H1 (cell line): ENCODE measurements around the gene MB. TPM values are rescaled to one million over a fixed set of nuclear protein-coding genes. Genes with fewer than 3 reads are reported as not detected.

Experiments used
- CTCF ChIA-PET: fragments of 300-600 bp; sonication (Branson Sonifier 250); formaldehyde crosslinking; loops from one replicate; lab custom pipeline; 2021; ENCODE audit not compliant: partially characterized antibody; lab: Charles Lee
- POLR2A ChIA-PET: fragments of 300-600 bp; sonication (Branson Sonifier 250); formaldehyde crosslinking; loops from one replicate; lab custom pipeline; 2021; ENCODE audit warnings: inconsistent platforms; ENCODE audit not compliant: partially characterized antibody; lab: Charles Lee
- DNase-seq, 2 experiments: peaks; one replicate each; pipeline versions ENCODE4 v3.0.0 to v3.0.0-alpha.2; 2010 to 2022; ENCODE audit warnings: low spot score in 2 of 2, low read depth in 1 of 2, mixed read lengths in 1 of 2
- FAIRE-seq: peaks from 2 replicates; lab custom pipeline; 2011; peaks lifted over from hg19 to GRCh38; lab: Jason Lieb, UNC
- H2AFZ ChIP-seq: 2 replicates; pipeline ENCODE4 v1.8.1; 2012; ENCODE audit warnings: low read length, inconsistent platforms
- H2AK5ac ChIP-seq: 2 replicates; pipeline ENCODE4 v1.6.1; 2013; ENCODE audit warnings: low read depth, low read length
- H2BK120ac ChIP-seq: replicated peaks from 2 replicates; pipeline ENCODE3; 2013; ENCODE audit warnings: low read depth, low read length, inconsistent platforms
- H2BK12ac ChIP-seq: 2 replicates; pipeline ENCODE4 v1.6.1; 2013; ENCODE audit warnings: low read depth, low read length
- H2BK15ac ChIP-seq: 2 replicates; pipeline ENCODE4 v1.6.1; 2013; ENCODE audit warnings: low read length
- H2BK20ac ChIP-seq: 2 replicates; pipeline ENCODE4 v1.6.1; 2013; ENCODE audit warnings: low read length
- H2BK5ac ChIP-seq: 2 replicates; pipeline ENCODE4 v1.6.1; 2013; ENCODE audit warnings: low read depth, low read length
- H3K14ac ChIP-seq: 2 replicates; pipeline ENCODE4 v1.6.1; 2013; ENCODE audit warnings: inconsistent platforms; ENCODE audit not compliant: insufficient read length
- H3K18ac ChIP-seq: 2 replicates; pipeline ENCODE4 v1.6.1; 2013; ENCODE audit warnings: low read length; ENCODE audit errors: extremely low read depth
- H3K23ac ChIP-seq: 2 replicates; pipeline ENCODE4 v1.6.1; 2013; ENCODE audit warnings: inconsistent platforms; ENCODE audit not compliant: insufficient read length
- H3K23me2 ChIP-seq: 2 replicates; pipeline ENCODE4 v1.6.1; 2013; ENCODE audit warnings: low read depth, low read length
- H3K27ac ChIP-seq: 2 replicates; pipeline ENCODE4 v1.6.1; 2011; ENCODE audit warnings: low read depth, low read length, inconsistent platforms
- H3K27me3 ChIP-seq, 4 experiments: replicated peaks in 1 of 4; 1 replicate in 1 of 4; 2 replicates in 3 of 4; pipeline versions ENCODE4 v1.6.1 to v1.8.1; 2011 to 2013; ENCODE audit warnings: low read length in 3 of 4, mild to moderate bottlenecking in 3 of 4, inconsistent platforms in 2 of 4, mixed read lengths in 2 of 4, moderate library complexity in 1 of 4; ENCODE audit not compliant: control insufficient read depth in 3 of 4, insufficient read depth in 3 of 4; ENCODE audit errors: extremely low read depth in 1 of 4
- H3K36me3 ChIP-seq, 4 experiments: 2 replicates each; pipeline versions ENCODE4 v1.6.1 to v1.8.1; 2011 to 2013; ENCODE audit warnings: mild to moderate bottlenecking in 4 of 4, low read length in 3 of 4, moderate library complexity in 2 of 4, control low read depth in 1 of 4, inconsistent platforms in 1 of 4; ENCODE audit not compliant: insufficient read depth in 4 of 4, control insufficient read depth in 2 of 4
- H3K4ac ChIP-seq: replicated peaks from 2 replicates; pipeline ENCODE3; 2013; ENCODE audit warnings: low read length, low read depth, mixed read lengths, inconsistent platforms; ENCODE audit not compliant: insufficient read length
- H3K4me1 ChIP-seq, 4 experiments: replicated peaks in 1 of 4; 1 replicate in 1 of 4; 2 replicates in 3 of 4; pipeline versions ENCODE4 v1.6.1 to v1.8.1; 2011 to 2013; ENCODE audit warnings: low read length in 3 of 4, inconsistent platforms in 2 of 4, mixed read lengths in 1 of 4; ENCODE audit not compliant: insufficient read depth in 4 of 4, control insufficient read depth in 3 of 4
- H3K4me2 ChIP-seq, 2 experiments: 2 replicates each; pipeline versions ENCODE4 v1.6.1 to v1.8.1; 2011 to 2013; ENCODE audit warnings: low read depth in 2 of 2, low read length in 2 of 2, control low read depth in 1 of 2, inconsistent platforms in 1 of 2, mild to moderate bottlenecking in 1 of 2; ENCODE audit not compliant: insufficient read depth in 1 of 2
- H3K4me3 ChIP-seq, 4 experiments: fragments of 200-600, 300-600 bp in 1 of 4; sonication (generic), shearing (Covaris generic), sonication (Bioruptor Twin) in 1 of 4; 2 replicates each; pipeline versions ENCODE4 v1.5.1 to v1.8.1; 2011 to 2016; ENCODE audit warnings: low read length in 4 of 4, low read depth in 3 of 4, control low read depth in 2 of 4, inconsistent platforms in 2 of 4, mild to moderate bottlenecking in 2 of 4, mixed read lengths in 1 of 4, moderate library complexity in 1 of 4; ENCODE audit not compliant: insufficient read depth in 2 of 4; ENCODE audit errors: extremely low read depth in 1 of 4
- H3K56ac ChIP-seq: replicated peaks from 2 replicates; pipeline ENCODE3; 2013; ENCODE audit warnings: low read depth, mild to moderate bottlenecking, mixed read lengths, low read length, inconsistent platforms; ENCODE audit not compliant: insufficient read length
- H3K79me1 ChIP-seq: 2 replicates; pipeline ENCODE4 v1.6.1; 2013; ENCODE audit warnings: low read depth, low read length, control low read depth
- H3K79me2 ChIP-seq, 2 experiments: 2 replicates each; pipeline versions ENCODE4 v1.6.1 to v1.8.1; 2012 to 2013; ENCODE audit warnings: low read length in 2 of 2, mild to moderate bottlenecking in 2 of 2, inconsistent platforms in 1 of 2; ENCODE audit not compliant: insufficient read depth in 2 of 2, control insufficient read depth in 1 of 2
- H3K9ac ChIP-seq, 4 experiments: replicated peaks in 1 of 4; 1 replicate in 1 of 4; 2 replicates in 3 of 4; pipeline versions ENCODE4 v1.6.1 to v1.8.1; 2011 to 2013; ENCODE audit warnings: low read depth in 3 of 4, low read length in 3 of 4, control low read depth in 2 of 4, mild to moderate bottlenecking in 2 of 4, moderate library complexity in 2 of 4, inconsistent platforms in 1 of 4; ENCODE audit errors: extremely low read depth in 1 of 4
- H3K9me3 ChIP-seq, 2 experiments: 2 replicates each; pipeline versions ENCODE4 v1.6.1 to v1.8.1; 2012 to 2013; ENCODE audit warnings: mild to moderate bottlenecking in 2 of 2, moderate library complexity in 2 of 2, control low read depth in 1 of 2, inconsistent platforms in 1 of 2, low read depth in 1 of 2, low read length in 1 of 2, mixed read lengths in 1 of 2; ENCODE audit not compliant: insufficient read depth in 2 of 2
- H4K20me1 ChIP-seq, 2 experiments: replicated peaks in 1 of 2; 2 replicates each; pipeline versions ENCODE3 to v1.8.1; 2011 to 2013; ENCODE audit warnings: inconsistent platforms in 2 of 2, low read length in 2 of 2, mild to moderate bottlenecking in 1 of 2; ENCODE audit not compliant: insufficient read depth in 2 of 2, control insufficient read depth in 1 of 2
- H4K5ac ChIP-seq: 2 replicates; pipeline ENCODE4 v1.6.1; 2013; ENCODE audit warnings: low read length, low read depth, mixed read lengths, inconsistent platforms; ENCODE audit not compliant: insufficient read length
- H4K8ac ChIP-seq: 2 replicates; pipeline ENCODE4 v1.8.0; 2013; ENCODE audit warnings: mild to moderate bottlenecking, moderate library complexity, low read length, inconsistent platforms; ENCODE audit not compliant: insufficient read depth; ENCODE audit errors: extremely low read depth
- H4K91ac ChIP-seq: replicated peaks from 2 replicates; pipeline ENCODE3; 2013; ENCODE audit warnings: low read length, mixed read lengths, inconsistent platforms; ENCODE audit not compliant: insufficient read length
- BACH1 ChIP-seq: IDR thresholded peaks from 2 replicates; pipeline ENCODE4 v1.6.1; 2012; ENCODE audit warnings: low read length, improper control_type of control experiment
- CREB1 ChIP-seq: IDR thresholded peaks from 2 replicates; pipeline ENCODE4 v1.6.1; 2012; ENCODE audit warnings: inconsistent platforms
- EGR1 ChIP-seq: IDR thresholded peaks from 2 replicates; pipeline ENCODE4 v1.6.1; 2011; ENCODE audit warnings: low read depth, low read length, borderline replicate concordance
- RXRA ChIP-seq: IDR thresholded peaks from 2 replicates; pipeline ENCODE4 v1.6.1; 2011; ENCODE audit warnings: low read depth, mild to moderate bottlenecking, low read length, moderate library complexity; ENCODE audit not compliant: insufficient read depth
- SIX5 ChIP-seq: IDR thresholded peaks from 2 replicates; pipeline ENCODE4 v1.6.1; 2011; ENCODE audit warnings: mild to moderate bottlenecking, low read depth, low read length
- SP2 ChIP-seq: IDR thresholded peaks from 2 replicates; pipeline ENCODE4 v1.6.1; 2012; ENCODE audit warnings: mild to moderate bottlenecking, low read length, inconsistent platforms
- WGBS, 2 experiments: shearing (Covaris generic) in 1 of 2; methylation state at CpG; one replicate each; pipeline versions ENCODE4 v1.1.6 to v1.1.7; 2013 to 2015; ENCODE audit warnings: low lambda C conversion rate in 2 of 2, mixed read lengths in 2 of 2, inconsistent platforms in 1 of 2, low coverage in 1 of 2, missing lambda C conversion rate in 1 of 2; ENCODE audit not compliant: insufficient replicate concordance in 2 of 2, insufficient coverage in 1 of 2, insufficient read length in 1 of 2; ENCODE audit errors: extremely low coverage in 1 of 2, missing lambda C conversion rate in 1 of 2; 5-methylcytosine and 5-hydroxymethylcytosine counted together
- polyA plus RNA-seq, 7 experiments: library from polyadenylated mRNA; depleted of rRNA in 3 of 7; stranded (reverse) in 5 of 7; unstranded in 2 of 7; fragments of >200 nt in 5 of 7; fragments of 200-250 nt in 2 of 7; gene quantifications; 1 replicate in 5 of 7; 2 replicates in 1 of 7; 4 replicates in 1 of 7; pipeline versions ENCODE4 v1.2.1 to v1.2.3, GENCODE V29; 2011 to 2013; ENCODE audit warnings: missing spikeins in 2 of 7, mixed read lengths in 2 of 7
- total RNA-seq: library from RNA; stranded (reverse); fragmentation: NEBNext Ultra II Directional; extraction: Animal tissue kit (Norgen Biotek cat#: 25700); gene quantifications from 2 replicates; pipeline ENCODE4 v1.2.1, GENCODE V29; 2021

The MB gene
- total and polyA plus RNA-seq, 2 of the 8 experiments (the other 6 are each of a cell fraction or from before 2014, with no cell fraction given) = 1.5 TPM; not detected in 1

DNA sequence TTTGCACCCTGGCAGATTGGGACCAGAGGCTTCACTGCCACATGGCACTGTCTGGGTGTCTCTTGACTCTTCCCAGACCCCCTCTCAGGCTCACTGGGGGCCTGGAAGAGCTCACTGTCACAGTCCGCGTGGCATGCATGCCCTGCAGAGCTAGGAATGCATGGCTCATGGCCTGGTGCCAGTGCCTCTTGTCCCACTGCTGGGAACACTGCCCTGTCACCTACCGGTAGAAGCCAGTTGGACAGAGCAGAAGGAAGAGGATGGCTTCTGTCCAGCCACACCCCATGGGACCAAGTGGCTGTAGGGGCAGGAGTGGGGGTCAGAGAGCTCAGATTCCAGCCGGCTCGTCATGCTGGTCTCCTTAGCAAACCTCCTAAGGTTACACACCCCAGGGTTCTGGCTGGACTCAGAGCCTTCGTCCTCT is 29.7 kb downstream of the MB start:
- no peaks in the 10 kb centered on the region for H4K20me1 ChIP-seq
- no peak overlapping the region for H2AK5ac ChIP-seq
- H3K4ac ChIP-seq = no peak overlapping the region
- H2BK20ac ChIP-seq = no peak overlapping the region
- no peak overlapping the region for H3K4me3 ChIP-seq
- no peak overlapping the region for H3K23ac ChIP-seq
- H2BK12ac ChIP-seq = no peak overlapping the region
- ChIA-PET POLR2A (no interaction called here), CTCF (interaction anchor here (0.6 to 1.1 kb wide), 2 partner anchors 24 to 236 kb away, joined by 3 to 4 read pairs; no protein-coding TSS in a partner anchor)
- H4K8ac ChIP-seq = no peak overlapping the region; the same call in 1 of the 2 replicates
- H3K9me3 ChIP-seq = no peaks in the 10 kb centered on the region
- H3K4me2 ChIP-seq = no peak overlapping the region
- no peak for FAIRE-seq
- H3K4me1 ChIP-seq = peaks cover 0 to 8% (median 0%) of the 10 kb centered on the region in 4 experiments; a peak in 2 of 7 replicates
- H3K18ac ChIP-seq = peak overlapping the region; percentile 17; the same call in 1 of the 2 replicates
- H4K91ac ChIP-seq = no peak overlapping the region
- H3K79me2 ChIP-seq = no peaks in the 10 kb centered on the region
- no peaks in the 10 kb centered on the region for H3K23me2 ChIP-seq
- no peak overlapping the region for H3K9ac ChIP-seq
- H3K27me3 ChIP-seq = no peaks in the 10 kb centered on the region; a peak in 1 of 7 replicates
- no peak overlapping the region for H3K56ac ChIP-seq
- H3K79me1 ChIP-seq = no peaks in the 10 kb centered on the region
- no peak overlapping the region for H2AFZ ChIP-seq
- no peaks in the 10 kb centered on the region for H3K36me3 ChIP-seq
- 89% methylated on average over 6 of the region's 6 CpGs; no CpG with 5 or more reads in 1 of the 2 experiments for WGBS, 2 experiments
- no peak overlapping the region for H3K27ac ChIP-seq
- no peak overlapping the region for H3K14ac ChIP-seq
- no peak overlapping the region for H2BK120ac ChIP-seq
- no peak overlapping the region for H2BK5ac ChIP-seq
- no peak overlapping the region for H4K5ac ChIP-seq
- H2BK15ac ChIP-seq = no peak overlapping the region
- DNase-seq = no peak
- TF ChIP-seq SP2 (no peak), CREB1 (no peak), SIX5 (no peak), EGR1 (no peak), RXRA (no peak), BACH1 (no peak)
